NT2/D1 (cell line): Measurements from ENCODE around the gene ITGB4.

Source experiments
- DNase-seq: peaks from one replicate; pipeline ENCODE4 v3.0.0-alpha.2; 2011; ENCODE audit warnings: low read depth, low spot score
- H3K27me3 ChIP-seq: 2 replicates; pipeline ENCODE4 v1.6.0; 2011; ENCODE audit warnings: mild to moderate bottlenecking; ENCODE audit not compliant: insufficient read length, insufficient read depth
- H3K36me3 ChIP-seq: 2 replicates; pipeline ENCODE4 v1.6.1; 2011; ENCODE audit warnings: mild to moderate bottlenecking, low read length, mixed read lengths; ENCODE audit not compliant: insufficient read depth, insufficient read length
- H3K4me1 ChIP-seq: 2 replicates; pipeline ENCODE4 v1.5.1; 2011; ENCODE audit not compliant: insufficient read depth, insufficient read length
- H3K4me3 ChIP-seq: 2 replicates; pipeline ENCODE4 v1.5.1; 2011; ENCODE audit warnings: low read depth; ENCODE audit not compliant: insufficient read length
- H3K9ac ChIP-seq: 2 replicates; pipeline ENCODE4 v1.6.0; 2011; ENCODE audit warnings: low read depth; ENCODE audit not compliant: insufficient read length
- H3K9me3 ChIP-seq: 2 replicates; pipeline ENCODE4 v1.5.1; 2011; ENCODE audit warnings: mild to moderate bottlenecking, low read length; ENCODE audit not compliant: insufficient read depth
- SUZ12 ChIP-seq: IDR thresholded peaks from 2 replicates; pipeline ENCODE4 v1.6.1; 2011; ENCODE audit not compliant: insufficient read length, insufficient read depth; ENCODE audit errors: extremely low read depth
- YY1 ChIP-seq: IDR thresholded peaks from 2 replicates; pipeline ENCODE4 v1.6.1; 2011; ENCODE audit not compliant: insufficient read length, insufficient read depth
- ZNF274 ChIP-seq: IDR thresholded peaks from 2 replicates; pipeline ENCODE4 v1.6.1; 2011; ENCODE audit warnings: mild to moderate bottlenecking, low read depth, low read length

The ITGB4 gene

DNA sequence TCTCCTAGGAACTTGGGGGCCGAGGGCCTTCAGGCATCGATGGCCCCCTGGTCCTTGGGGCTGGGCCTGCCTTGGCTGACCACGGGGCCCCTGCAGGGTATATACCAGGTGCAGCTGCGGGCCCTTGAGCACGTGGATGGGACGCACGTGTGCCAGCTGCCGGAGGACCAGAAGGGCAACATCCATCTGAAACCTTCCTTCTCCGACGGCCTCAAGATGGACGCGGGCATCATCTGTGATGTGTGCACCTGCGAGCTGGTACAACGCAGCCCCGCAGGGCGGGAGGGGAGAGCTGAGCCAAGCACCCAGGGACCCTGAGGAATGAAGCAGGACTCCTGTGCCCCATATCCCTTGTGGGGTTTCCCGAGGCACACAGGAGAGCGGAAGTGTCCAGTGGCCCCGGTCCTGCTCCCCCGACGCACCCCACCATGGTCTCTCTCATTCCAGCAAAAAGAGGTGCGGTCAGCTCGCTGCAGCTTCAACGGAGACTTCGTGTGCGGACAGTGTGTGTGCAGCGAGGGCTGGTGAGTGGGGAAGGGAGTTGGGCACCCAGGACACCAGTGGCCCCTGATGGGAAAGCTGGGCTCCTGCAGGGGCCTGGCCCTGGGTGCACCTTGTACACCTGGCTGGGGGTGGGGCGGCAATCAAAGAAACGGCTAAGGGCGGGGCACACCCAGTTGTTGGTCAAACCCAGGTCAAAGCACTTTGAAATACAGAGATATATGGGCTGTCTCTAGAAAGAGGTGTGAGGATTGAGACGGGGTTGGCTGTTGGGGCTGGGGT, 10.6 kb downstream of the ITGB4 start:
- DNase-seq = no peak
- H3K36me3 ChIP-seq = no peaks in the 10 kb centered on the region
- H3K9ac ChIP-seq = no peak overlapping the region
- no peaks in the 10 kb centered on the region for H3K9me3 ChIP-seq
- no peak overlapping the region for H3K4me3 ChIP-seq
- H3K27me3 ChIP-seq = no peaks in the 10 kb centered on the region
- H3K4me1 ChIP-seq = peaks cover 6% of the 10 kb centered on the region
- TF ChIP-seq SUZ12 (no peak), ZNF274 (no peak), YY1 (no peak)

DNA sequence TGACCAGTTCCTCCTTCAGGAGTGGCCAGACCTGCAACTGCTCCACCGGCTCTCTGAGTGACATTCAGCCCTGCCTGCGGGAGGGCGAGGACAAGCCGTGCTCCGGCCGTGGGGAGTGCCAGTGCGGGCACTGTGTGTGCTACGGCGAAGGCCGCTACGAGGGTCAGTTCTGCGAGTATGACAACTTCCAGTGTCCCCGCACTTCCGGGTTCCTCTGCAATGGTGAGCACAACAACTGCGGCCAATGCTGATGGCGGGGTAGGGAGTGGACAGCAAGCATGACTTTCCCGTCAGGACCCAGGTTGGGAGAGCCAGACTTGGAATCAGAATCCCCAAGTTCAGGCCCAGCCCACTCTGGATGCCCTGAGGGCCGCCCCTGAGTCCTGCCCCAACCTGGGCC, 12.2 kb downstream of the ITGB4 start:
- Histone ChIP-seq H3K27me3 (no peaks in the 10 kb centered on the region), H3K36me3 (no peaks in the 10 kb centered on the region), H3K9ac (no peak overlapping the region), H3K9me3 (no peaks in the 10 kb centered on the region), H3K4me1 (peaks cover 2% of the 10 kb centered on the region), H3K4me3 (no peak overlapping the region)
- TF ChIP-seq YY1 (no peak), SUZ12 (no peak), ZNF274 (no peak)
- DNase-seq = no peak

DNA sequence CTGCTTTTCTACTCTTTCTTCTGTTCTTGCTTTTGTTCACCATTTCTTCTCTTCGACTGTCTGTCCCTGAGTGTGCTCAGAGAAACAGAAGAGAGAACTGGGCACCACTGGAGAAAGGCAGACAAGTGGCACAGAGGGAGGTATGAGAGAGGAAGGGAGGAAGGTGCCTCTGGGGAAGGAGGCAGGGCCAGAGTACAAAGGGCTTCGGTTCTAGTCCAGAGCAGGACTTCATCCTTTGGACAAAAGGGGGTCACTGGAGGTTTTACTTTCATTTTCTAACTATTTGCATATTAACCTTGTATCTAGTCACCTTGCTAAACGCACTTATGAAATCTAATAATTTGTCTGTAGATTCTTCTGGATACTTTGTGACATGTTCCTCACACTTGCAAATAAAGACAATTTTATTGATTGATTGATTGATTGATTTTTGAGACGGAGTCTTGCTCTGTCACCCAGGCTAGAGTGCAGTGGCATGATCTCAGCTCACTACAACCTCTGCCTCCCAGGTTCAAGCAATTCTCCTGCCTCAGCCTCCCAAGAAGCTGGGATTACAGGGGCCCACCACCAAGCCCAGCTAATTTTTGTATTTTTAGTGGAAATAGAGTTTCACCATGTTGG, 13.5 kb downstream of the ITGB4 start:
- no peak overlapping the region for H3K9ac ChIP-seq
- no peak for DNase-seq

DNA sequence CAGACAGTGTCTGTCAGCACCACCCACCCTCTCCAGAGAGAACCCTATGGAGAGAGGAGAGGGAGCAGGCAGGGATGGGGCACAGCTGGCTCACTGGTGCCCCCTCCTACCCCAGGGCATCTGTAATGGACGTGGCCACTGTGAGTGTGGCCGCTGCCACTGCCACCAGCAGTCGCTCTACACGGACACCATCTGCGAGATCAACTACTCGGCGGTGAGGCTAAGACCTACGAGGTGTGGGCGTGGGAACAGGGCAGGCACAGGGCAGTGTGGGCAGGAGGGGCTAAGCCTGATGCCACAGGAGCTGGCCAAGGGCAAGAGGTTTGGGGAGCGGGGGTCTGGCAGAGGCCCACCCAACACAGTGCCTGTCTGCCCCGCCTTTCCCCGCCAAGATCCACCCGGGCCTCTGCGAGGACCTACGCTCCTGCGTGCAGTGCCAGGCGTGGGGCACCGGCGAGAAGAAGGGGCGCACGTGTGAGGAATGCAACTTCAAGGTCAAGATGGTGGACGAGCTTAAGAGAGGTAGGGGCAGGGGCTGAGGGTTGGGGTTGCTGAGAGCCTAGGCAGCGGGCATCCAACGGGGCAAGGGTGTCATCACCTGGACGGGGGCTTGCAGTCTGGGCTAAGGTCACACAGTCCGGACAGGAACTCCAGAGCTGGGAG, 15.0 kb downstream of the ITGB4 start:
- Histone ChIP-seq H3K36me3 (no peaks in the 10 kb centered on the region), H3K9ac (no peak overlapping the region), H3K4me3 (no peak overlapping the region), H3K9me3 (no peaks in the 10 kb centered on the region), H3K27me3 (no peaks in the 10 kb centered on the region), H3K4me1 (peaks cover 2% of the 10 kb centered on the region)
- DNase-seq = no peak
- TF ChIP-seq SUZ12 = no peak
- TF ChIP-seq YY1 = no peak
- no peak for TF ChIP-seq ZNF274

More for the DNA sequence above, 13.5 kb downstream of the ITGB4 start:
- H3K4me3 ChIP-seq = no peak overlapping the region
- no peaks in the 10 kb centered on the region for H3K9me3 ChIP-seq
- H3K36me3 ChIP-seq = no peaks in the 10 kb centered on the region
- no peaks in the 10 kb centered on the region for H3K27me3 ChIP-seq
- H3K4me1 ChIP-seq = peaks cover 2% of the 10 kb centered on the region
- TF ChIP-seq SUZ12 = no peak
- no peak for TF ChIP-seq YY1
- TF ChIP-seq ZNF274 = no peak

DNA sequence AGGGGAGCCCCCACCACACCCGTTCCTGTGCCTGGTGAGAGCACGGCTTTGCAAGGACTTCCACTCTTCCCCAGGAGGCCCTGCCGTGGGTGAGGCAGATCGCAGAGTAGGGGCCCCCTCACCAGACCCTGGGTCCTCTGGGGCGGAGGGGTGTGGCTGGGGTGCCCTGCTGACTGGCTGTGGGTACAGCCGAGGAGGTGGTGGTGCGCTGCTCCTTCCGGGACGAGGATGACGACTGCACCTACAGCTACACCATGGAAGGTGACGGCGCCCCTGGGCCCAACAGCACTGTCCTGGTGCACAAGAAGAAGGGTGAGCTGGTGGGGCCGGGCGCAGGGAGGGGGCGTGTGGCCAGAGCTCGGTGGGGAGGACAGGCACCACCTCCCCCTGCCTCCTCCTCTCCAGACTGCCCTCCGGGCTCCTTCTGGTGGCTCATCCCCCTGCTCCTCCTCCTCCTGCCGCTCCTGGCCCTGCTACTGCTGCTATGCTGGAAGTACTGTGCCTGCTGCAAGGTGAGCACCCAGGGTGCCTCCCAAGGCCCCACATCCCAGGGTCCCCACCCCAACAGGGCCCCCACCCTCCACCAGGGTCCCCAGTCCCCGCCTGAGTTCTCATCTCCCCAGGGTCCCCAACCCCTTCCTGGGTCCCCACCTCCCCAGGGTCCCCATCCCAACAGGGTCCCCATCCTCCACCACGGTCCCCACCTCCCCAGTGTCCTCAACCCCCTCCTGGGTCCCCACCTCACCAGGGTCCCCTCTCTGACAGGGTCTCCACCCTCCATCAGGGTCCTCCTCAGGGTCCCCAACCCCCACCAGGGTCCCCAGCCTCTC, 16.1 kb downstream of the ITGB4 start:
- no peak overlapping the region for H3K4me3 ChIP-seq
- no peak for DNase-seq
- no peak for TF ChIP-seq SUZ12
- TF ChIP-seq ZNF274 = no peak
- TF ChIP-seq YY1 = no peak
- no peaks in the 10 kb centered on the region for H3K9me3 ChIP-seq
- H3K9ac ChIP-seq = no peak overlapping the region
- no peaks in the 10 kb centered on the region for H3K27me3 ChIP-seq
- peaks cover 5% of the 10 kb centered on the region for H3K4me1 ChIP-seq
- no peaks in the 10 kb centered on the region for H3K36me3 ChIP-seq

DNA sequence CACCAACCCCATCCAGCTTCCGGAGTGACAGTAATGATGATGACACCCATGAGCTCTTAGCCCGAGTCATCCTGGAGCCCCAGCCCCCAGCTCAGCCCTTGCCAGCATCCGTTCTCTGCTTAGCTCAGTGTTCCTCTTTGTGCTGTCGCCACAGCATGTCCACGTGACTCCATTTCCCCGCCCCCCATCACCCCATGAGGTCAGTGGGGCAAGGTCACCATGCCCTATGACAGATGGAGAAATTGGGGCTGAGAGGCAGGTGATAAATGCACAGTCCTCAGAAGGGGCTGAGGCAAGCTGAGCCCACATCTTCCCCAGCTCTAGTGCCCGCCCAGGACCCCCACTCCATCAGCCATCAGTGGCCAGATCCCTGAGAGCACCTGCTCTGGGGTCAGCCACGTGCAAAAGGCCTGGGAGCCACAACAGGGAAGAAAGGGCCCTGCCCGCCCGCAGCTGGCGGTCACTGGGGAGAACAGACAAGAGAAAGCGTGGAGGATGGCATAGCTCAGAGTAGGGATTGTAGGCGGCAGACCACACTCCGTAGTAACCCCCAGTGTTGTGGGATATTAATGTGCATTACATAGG, 17.1 kb downstream of the ITGB4 start:
- Histone ChIP-seq H3K9ac (no peak overlapping the region), H3K9me3 (no peaks in the 10 kb centered on the region), H3K27me3 (no peaks in the 10 kb centered on the region), H3K4me3 (no peak overlapping the region), H3K36me3 (no peaks in the 10 kb centered on the region), H3K4me1 (peaks cover 5% of the 10 kb centered on the region)
- TF ChIP-seq ZNF274 = no peak
- TF ChIP-seq YY1 = no peak
- no peak for TF ChIP-seq SUZ12
- DNase-seq = no peak
